Ishikawa (cell line): ENCODE results near the gene TAF10.

Experiments used
- CEBPB ChIP-seq: IDR thresholded peaks from 2 replicates; pipeline ENCODE4 v1.6.1; 2012
- CREB1 ChIP-seq: IDR thresholded peaks from 2 replicates; pipeline ENCODE4 v1.6.1; 2012; ENCODE audit warnings: low read depth
- EGR1 ChIP-seq: IDR thresholded peaks from 2 replicates; pipeline ENCODE4 v1.6.1; 2012
- EP300 ChIP-seq: IDR thresholded peaks from 2 replicates; pipeline ENCODE4 v1.6.1; 2012; ENCODE audit warnings: borderline replicate concordance
- FOXM1 ChIP-seq: IDR thresholded peaks from 2 replicates; pipeline ENCODE4 v1.6.1; 2012; ENCODE audit warnings: low read depth, borderline replicate concordance
- MAX ChIP-seq: IDR thresholded peaks from 2 replicates; pipeline ENCODE4 v1.6.1; 2012
- NFIC ChIP-seq: IDR thresholded peaks from 2 replicates; pipeline ENCODE4 v1.6.1; 2012
- RAD21 ChIP-seq: IDR thresholded peaks from 2 replicates; pipeline ENCODE4 v1.6.1; 2012; ENCODE audit warnings: low read depth
- REST ChIP-seq: IDR thresholded peaks from 2 replicates; pipeline ENCODE4 v1.6.1; 2012; ENCODE audit warnings: low read depth, mild to moderate bottlenecking
- TAF1 ChIP-seq: IDR thresholded peaks from 2 replicates; pipeline ENCODE4 v1.6.1; 2012; ENCODE audit warnings: low read depth, mild to moderate bottlenecking
- TCF12 ChIP-seq: IDR thresholded peaks from 2 replicates; pipeline ENCODE4 v1.6.1; 2012; ENCODE audit warnings: low read depth
- TEAD4 ChIP-seq: IDR thresholded peaks from 2 replicates; pipeline ENCODE4 v1.6.1; 2012
- YY1 ChIP-seq: IDR thresholded peaks from 2 replicates; pipeline ENCODE4 v1.6.1; 2012; ENCODE audit warnings: low read depth
- ZBTB7A ChIP-seq: IDR thresholded peaks from 2 replicates; pipeline ENCODE4 v1.6.1; 2012; ENCODE audit warnings: low read depth

- no peak for TF ChIP-seq RAD21
- peak; percentile 71 for TF ChIP-seq REST
- TF ChIP-seq EP300: no peak
- TF ChIP-seq ZBTB7A: no peak
- TF ChIP-seq TAF1: no peak
- no peak for TF ChIP-seq YY1
- peak; percentile 67 for TF ChIP-seq MAX
- TF ChIP-seq NFIC: no peak
- no peak for TF ChIP-seq EGR1
- TF ChIP-seq CEBPB: no peak
- no peak for TF ChIP-seq CREB1
- TF ChIP-seq TCF12: no peak
- TF ChIP-seq FOXM1: no peak
- no peak for TF ChIP-seq TEAD4
Observed at GRCh38 chr11:6629892-6630631, 18.0 kb upstream of the TAF10 start.
